Right lobe of liver (tissue), 6 donors: ENCODE results near the gene MOB4. TPM values are rescaled to one million over a fixed set of nuclear protein-coding genes. Genes with fewer than 3 reads are reported as not detected.

ENCODE experiments used
- ATAC-seq, 4 donors: fragments of 200-7000 bp; cut with Tn5 transposase; one replicate each; pipeline ENCODE4 v1.9.1; 2020; ENCODE audit warnings: mild to moderate bottlenecking in 4 of 4, moderate library complexity in 4 of 4
- DNase-seq, 3 donors: peaks; one replicate each; pipeline ENCODE4 v3.0.0-alpha.2; 2020
- H3K27ac ChIP-seq, 3 donors: fragments of 200-600 bp; one replicate each; pipeline ENCODE4 v1.8.0; 2022
- H3K27me3 ChIP-seq, 2 donors: fragments of 200-600 bp; one replicate each; pipeline ENCODE4 v1.8.0; 2022
- H3K36me3 ChIP-seq, 4 donors: fragments of 200-600 bp; sonication (generic) in 1 of 4; one replicate each; pipeline versions ENCODE4 v1.5.1 to v1.8.0; 2017 to 2022; ENCODE audit warnings: control low read depth in 1 of 4
- H3K4me1 ChIP-seq, 4 donors: fragments of 200-600 bp; sonication (generic) in 1 of 4; one replicate each; pipeline versions ENCODE4 v1.5.1 to v1.8.0; 2017 to 2022; ENCODE audit warnings: control low read depth in 1 of 4
- H3K4me3 ChIP-seq, 3 donors: fragments of 200-600 bp; one replicate each; pipeline ENCODE4 v1.8.0; 2022
- H3K9me3 ChIP-seq, 4 donors: fragments of 200-600 bp; sonication (generic) in 1 of 4; one replicate each; pipeline versions ENCODE4 v1.5.1 to v1.8.0; 2017 to 2022; ENCODE audit warnings: control low read depth in 1 of 4
- CTCF ChIP-seq, 4 donors: fragments of 200-600 bp in 3 of 4; fragments of 450-650 bp in 1 of 4; IDR thresholded peaks; one replicate each; pipeline versions ENCODE4 v1.5.1 to v1.8.0; 2016 to 2022; ENCODE audit warnings: antibody characterized with exemption in 4 of 4, mild to moderate bottlenecking in 2 of 4
- POLR2A ChIP-seq: fragments of 450-650 bp; IDR thresholded peaks from one replicate; pipeline ENCODE4 v1.6.1; 2017; ENCODE audit warnings: antibody characterized with exemption, mild to moderate bottlenecking
- WGBS: methylation state at CpG from one replicate; pipeline ENCODE4 v1.1.6; 2018; ENCODE audit warnings: low coverage, low lambda C conversion rate; ENCODE audit not compliant: insufficient coverage; ENCODE audit errors: missing lambda C conversion rate; 5-methylcytosine and 5-hydroxymethylcytosine counted together
- intact Hi-C, 2 donors: fragments of 100-400 bp; cut with DNase I; formaldehyde crosslinking; loops; one replicate each; pipeline versions ENCODE4 v1.11.2 to v1.14.1; 2022
- total RNA-seq, 6 experiments: library from RNA; depleted of rRNA in 2 of 6; stranded (reverse); fragments of >200 nt in 2 of 6; fragmentation: NEBNext Ultra II Directional in 3 of 6; extraction: Animal tissue kit (Norgen Biotek cat#: 25700) in 3 of 6; gene quantifications; one replicate each; pipeline versions ENCODE4 v1.1.0 to v1.2.4, GENCODE V29; 2016 to 2023
- donor health status: DM: no; HTN: yes; CAD: no.
- donor health status: DM: no; HTN: no; CAD: no.
- donor health status: DM: no; HTN: no; CAD: no.
- donor health status: DM: no; HTN: yes; CAD: no.
- donor health status: DM: no; HTN: yes; CAD: no.

MOB4 gene
- total RNA-seq, 6 experiments from 2014 or later = 3.4 to 10.7 (median 8.0) TPM

DNA sequence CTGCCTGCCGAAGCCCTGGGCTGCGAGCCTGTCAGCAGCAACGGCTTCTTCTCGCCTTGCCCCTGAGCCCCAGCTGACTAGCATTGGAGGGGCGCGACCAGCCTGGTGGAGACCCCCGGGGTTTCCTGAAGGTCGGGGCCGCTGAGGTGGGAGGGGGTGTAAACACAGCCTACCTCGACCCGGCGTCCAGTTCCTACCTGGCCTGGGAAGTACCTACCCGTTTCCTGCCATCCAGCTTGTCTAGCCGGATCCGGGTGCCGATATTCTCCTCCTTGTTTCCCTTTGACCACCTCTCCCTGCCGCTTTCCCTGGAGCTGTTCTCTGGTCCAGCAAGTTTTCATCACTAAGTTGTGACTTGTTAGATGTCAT is 511 bp downstream of the MOB4 start:
- Histone ChIP-seq H3K27me3 (no peaks in the 10 kb centered on the region), H3K4me1 (peaks cover 0 to 11% (median 2%) of the 10 kb centered on the region in 4 donors), H3K4me3 (peak overlapping the region; percentile 82 to 94 (median 92)), H3K27ac (peak overlapping the region; percentile 97 to 98 (median 98)), H3K9me3 (no peaks in the 10 kb centered on the region), H3K36me3 (no peaks in the 10 kb centered on the region)
- intact Hi-C loops = no loop called here
- 0% methylated on average over 8 of the region's 17 CpGs for WGBS
- peak in 2 of 3 donors; percentile 46 to 59 for DNase-seq
- ATAC-seq = peak; percentile 26 to 39 (median 33)
- TF ChIP-seq CTCF (IDR thresholded peaks at IDR 0.05) (no peak), POLR2A (no peak)

GRCh38 chr2:197517150-197517549 is 1.3 kb downstream of the MOB4 start:
- Histone ChIP-seq H3K4me1 (peaks cover 0 to 11% (median 2%) of the 10 kb centered on the region in 4 donors), H3K27ac (peak overlapping the region in 1 of 3 donors; percentile 98), H3K4me3 (peak overlapping the region; percentile 82 to 94 (median 92)), H3K36me3 (no peaks in the 10 kb centered on the region), H3K27me3 (no peaks in the 10 kb centered on the region), H3K9me3 (no peaks in the 10 kb centered on the region)
- WGBS = 42% methylated on average over 2 of the region's 2 CpGs
- TF ChIP-seq POLR2A (no peak), CTCF (IDR thresholded peaks at IDR 0.05) (no peak)
- no peak for ATAC-seq
- DNase-seq = no peak
- intact Hi-C loops = no loop called here

GRCh38 chr2:197538412-197538811 is 22.5 kb downstream of the MOB4 start:
- Histone ChIP-seq H3K27me3 (no peaks in the 10 kb centered on the region), H3K36me3 (peaks cover 0 to 50% (median 5%) of the 10 kb centered on the region in 4 donors), H3K4me1 (no peaks in the 10 kb centered on the region), H3K4me3 (no peak overlapping the region), H3K27ac (no peak overlapping the region), H3K9me3 (no peaks in the 10 kb centered on the region)
- no peak for DNase-seq
- no peak for TF ChIP-seq POLR2A
- TF ChIP-seq CTCF (IDR thresholded peaks at IDR 0.05) = no peak
- intact Hi-C loops = no loop called here
- WGBS = 52% methylated on average over 2 of the region's 2 CpGs
- ATAC-seq = no peak

DNA sequence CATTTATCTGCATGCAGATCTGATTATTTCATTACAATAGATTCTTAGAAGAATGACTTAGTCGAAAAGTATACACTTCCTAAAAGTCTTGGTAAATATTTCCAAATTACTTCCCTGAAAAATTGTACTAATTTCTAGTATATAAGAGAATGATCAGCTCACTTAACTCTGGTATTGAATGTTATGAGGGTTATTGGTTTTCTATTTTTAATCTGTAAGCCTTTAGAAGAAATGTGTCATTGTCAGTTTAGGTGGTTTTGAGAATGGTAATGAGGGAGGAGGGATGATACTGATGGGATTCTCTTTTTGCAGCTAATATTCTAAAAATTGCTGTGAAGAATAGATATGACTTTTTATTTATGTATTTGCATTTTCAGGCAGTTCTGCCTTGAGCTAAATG is 23.9 kb downstream of the MOB4 start:
- 62% methylated on average over 1 of the region's 1 CpG for WGBS

More for the DNA sequence above, 23.9 kb downstream of the MOB4 start:
- intact Hi-C loops = loop anchor here in 1 of 2 donors (10.0 kb wide), 1 partner anchor 245 kb away; the partner anchor contains the start of gene BOLL
- no peak overlapping the region for H3K27ac ChIP-seq
- H3K36me3 ChIP-seq = peaks cover 0 to 55% (median 8%) of the 10 kb centered on the region in 4 donors
- H3K9me3 ChIP-seq = no peaks in the 10 kb centered on the region
- ATAC-seq (no peak), DNase-seq (no peak)
- H3K4me1 ChIP-seq = no peaks in the 10 kb centered on the region
- TF ChIP-seq CTCF (IDR thresholded peaks at IDR 0.05) (no peak), POLR2A (no peak)
- no peaks in the 10 kb centered on the region for H3K27me3 ChIP-seq
- no peak overlapping the region for H3K4me3 ChIP-seq
